Measurements from ENCODE around the gene HINT3.
"Not testable (repeated sequence)": the region's sequence is repeated elsewhere in the genome, so short reads cannot be mapped to it uniquely, and the experiment has no call there.

HINT3 gene

GRCh38 chr6:125963817-125964216 lies 7.2 kb downstream of the HINT3 start:
- no peak for DNase-seq

DNA sequence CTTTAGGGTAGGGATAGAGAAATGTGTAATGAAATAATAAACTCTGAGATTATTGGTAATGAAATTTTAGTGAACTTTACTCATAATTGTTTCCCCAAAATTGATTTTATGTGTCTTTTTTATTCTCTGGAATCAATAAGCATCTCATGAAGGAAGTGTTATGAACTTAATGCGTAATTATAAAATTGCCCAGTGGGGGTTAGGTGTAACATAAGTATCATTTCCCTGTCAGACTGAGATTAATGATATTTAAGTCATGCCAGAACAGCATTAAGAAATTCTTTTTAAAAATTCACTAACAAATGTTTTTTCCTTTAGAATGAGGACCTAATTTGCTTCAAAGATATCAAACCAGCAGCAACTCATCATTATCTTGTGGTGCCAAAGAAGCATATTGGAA lies 10.0 kb downstream of the HINT3 start:
- DNase-seq: no peak

DNA sequence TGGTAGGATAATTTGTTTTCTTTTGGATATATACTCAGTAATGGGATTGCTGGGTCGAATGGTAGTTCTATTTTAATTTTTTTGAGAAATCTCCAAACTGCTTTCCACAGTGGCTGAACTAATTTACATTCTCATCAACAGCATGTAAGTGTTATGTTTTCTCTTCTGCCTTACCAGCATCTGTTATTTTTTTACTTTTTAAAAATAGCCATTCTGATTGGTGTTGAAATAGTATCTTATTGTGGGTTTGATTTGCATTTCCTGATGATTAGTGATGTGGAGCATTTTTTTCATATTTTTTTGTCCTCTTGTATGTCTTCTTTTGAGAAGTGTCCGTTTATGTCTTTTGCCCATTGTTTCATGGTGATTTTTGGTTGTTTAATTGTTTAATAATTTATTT lies 11.9 kb downstream of the HINT3 start:
- DNase-seq: no peak

DNA sequence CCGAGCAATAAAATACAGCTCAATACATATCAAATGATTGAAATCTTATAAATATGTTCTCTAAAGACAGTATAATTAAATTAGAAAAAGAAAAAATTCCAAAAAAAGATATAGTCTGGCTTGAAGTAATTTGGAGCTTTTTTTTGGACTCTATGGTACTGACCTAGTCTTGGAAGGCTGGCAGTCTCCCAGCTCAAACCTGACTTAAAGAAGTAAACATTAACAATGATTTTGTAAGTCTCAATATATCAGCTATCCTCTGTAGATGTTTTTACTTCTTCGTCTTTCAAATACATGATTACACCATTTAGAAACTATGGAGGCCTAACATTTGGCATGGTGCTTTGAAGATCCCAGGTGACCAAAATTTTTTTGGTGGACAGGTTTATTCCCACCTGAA lies 14.2 kb downstream of the HINT3 start:
- no peak for DNase-seq

- not testable (repeated sequence) for DNase-seq
Measured at GRCh38 chr6:125972478-125972877, 15.9 kb downstream of the HINT3 start.

DNA sequence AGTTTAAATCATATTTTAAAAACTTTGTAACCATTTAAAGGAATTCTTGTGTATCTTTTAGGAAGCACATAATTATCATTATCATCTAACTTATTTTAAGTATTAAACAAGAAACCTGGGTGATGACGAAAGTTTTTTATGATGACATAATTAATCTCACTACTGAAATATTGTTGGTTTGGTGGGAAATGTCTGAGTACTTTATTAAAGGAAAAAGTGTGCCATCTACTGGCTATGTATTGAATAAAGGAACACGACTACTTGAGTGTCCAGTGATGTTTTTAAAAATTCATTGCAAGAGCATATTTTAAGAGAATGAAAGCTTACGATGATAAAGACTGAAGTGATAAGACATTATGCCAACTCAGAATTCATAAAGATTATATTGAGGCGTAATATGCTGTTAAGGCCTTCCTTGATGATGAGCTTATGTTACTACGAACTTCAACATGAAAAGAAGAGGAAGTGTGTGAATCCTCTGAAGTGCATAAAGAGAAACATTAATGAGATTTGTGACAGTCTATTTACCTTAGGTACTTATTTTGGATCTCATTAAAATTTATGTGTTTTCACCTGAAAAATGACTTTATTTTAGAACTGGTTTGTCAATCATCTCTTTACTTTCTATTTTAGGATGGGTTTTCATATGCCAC lies 17.8 kb downstream of the HINT3 start:
- peak; percentile 61 to 90 for DNase-seq

DNA sequence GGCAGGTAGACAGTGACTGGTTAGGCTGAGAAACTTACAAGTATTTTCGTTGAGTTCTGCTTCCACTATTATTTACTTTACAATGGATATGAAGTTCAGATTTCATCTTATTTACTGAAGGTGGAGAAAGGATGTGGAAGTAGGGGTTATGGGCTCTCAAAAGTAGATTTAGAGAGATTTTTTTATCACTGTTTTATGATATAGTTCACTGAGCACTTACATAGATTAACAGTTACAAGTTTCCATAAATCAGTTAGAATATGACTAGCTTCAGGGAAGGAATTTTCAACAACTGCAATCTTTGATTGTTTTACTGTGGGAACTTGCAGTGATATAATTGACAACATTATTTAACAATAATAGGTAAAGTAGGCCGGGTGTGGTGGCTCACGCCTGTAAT lies 22.5 kb downstream of the HINT3 start:
- DNase-seq: no peak

DNA sequence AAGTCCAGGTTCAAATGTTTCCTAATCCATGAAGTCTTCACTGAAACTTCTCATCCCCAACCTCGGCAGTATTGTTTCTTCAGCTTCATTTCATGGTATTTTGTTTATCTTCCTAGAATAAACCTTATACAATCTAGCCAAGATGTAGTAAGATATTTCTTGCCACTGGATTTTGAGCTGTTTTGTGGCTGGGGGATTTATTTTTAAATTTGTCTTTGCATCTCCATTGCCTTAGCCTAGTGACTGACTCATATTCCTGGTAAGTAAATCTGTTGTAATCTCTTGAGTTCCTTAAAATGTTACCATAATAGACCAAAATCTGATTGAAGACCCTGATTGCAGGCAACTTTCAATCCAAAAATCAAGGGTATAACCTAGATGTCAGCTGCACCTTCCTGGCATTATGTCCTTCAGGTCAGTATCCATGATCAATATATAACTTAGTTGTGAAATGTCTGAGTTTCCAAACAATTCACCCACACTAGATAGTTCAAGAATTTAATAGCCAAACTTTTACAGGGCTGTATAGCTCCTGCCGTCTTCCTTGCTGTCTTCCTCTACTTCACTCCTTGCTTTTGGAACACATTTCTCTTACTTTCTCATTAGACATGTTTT lies 25.1 kb downstream of the HINT3 start:
- peak; percentile 23 to 41 for DNase-seq

- DNase-seq: no peak
Measured at GRCh38 chr6:125983246-125983945, 26.8 kb downstream of the HINT3 start.

- DNase-seq: no peak
Measured at GRCh38 chr6:125984311-125984710, 27.7 kb downstream of the HINT3 start.

DNA sequence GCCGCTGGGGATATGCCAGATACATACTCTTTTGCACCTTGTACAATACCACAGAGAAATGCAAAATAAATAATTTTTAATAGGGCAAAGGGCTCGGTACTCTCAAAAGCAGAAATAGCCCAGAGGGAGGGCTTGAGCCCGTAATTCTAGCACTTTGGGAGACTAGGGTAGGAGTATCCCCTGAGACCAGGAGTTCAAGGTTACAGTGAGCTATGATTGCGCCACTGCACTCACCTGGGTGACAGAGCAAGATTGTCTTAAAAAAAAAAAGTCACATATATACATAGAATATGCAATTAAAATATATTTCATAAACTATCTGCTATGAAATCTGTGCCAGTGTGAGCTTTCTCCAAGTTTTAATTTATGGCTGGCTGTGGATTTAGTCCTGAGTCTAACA lies 29.0 kb downstream of the HINT3 start:
- no peak for DNase-seq

DNA sequence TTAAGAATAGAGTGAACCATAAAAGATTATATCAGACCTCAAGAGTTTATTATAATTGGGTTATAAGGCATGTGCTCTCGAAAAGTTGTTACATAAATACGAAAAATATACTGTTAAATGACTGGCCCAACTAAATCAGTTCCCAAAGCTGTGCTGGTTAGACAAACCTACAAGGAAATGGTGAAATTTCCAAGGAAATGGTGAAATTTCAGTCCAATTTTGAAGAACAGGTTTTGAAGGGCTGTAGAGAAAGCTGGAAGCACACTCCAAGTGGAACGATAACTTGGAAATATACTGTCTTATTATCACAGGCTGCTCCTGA lies 29.4 kb downstream of the HINT3 start:
- no peak for DNase-seq

- peak; percentile 73 to 74 for DNase-seq
Measured at GRCh38 chr6:125986301-125987025, 29.9 kb downstream of the HINT3 start, which contains the start of gene TRMT11. TRMT11 (plus strand) TSS chr6:125986540; CDS start chr6:125986551, 11 bp downstream.

DNA sequence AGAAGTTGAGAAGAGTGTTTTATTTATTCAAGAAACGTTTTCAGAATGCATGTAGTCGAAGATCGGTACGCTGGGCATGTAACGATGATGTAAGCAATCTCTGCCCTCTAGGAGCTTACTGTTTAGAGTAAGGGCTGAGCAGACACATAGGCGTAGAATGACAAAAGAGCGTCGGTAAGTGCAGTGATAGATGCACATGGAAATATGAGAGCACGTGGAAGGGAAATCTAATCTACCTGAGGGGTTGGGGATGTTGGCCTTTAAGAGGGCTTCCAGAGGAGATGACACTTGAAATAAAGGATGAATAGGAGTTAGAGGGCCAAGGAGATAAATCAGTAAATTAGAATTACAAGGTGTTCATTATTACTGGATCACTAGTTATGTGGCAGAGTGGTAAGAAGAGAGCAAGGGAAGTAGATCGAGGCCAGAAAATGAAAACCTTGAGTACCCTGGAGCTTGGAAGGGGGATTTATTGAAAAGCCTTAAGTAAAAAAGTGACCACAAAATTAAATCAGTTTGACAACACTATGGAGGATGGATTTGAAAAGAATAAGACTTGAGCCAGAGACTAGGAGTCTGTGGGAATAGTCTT lies 30.6 kb downstream of the HINT3 start:
- DNase-seq: no peak

- DNase-seq: no peak
Measured at GRCh38 chr6:125988280-125988679, 31.7 kb downstream of the HINT3 start.

GRCh38 chr6:125989631-125990030 lies 33.1 kb downstream of the HINT3 start:
- no peak for DNase-seq

GRCh38 chr6:125991653-125992052 lies 35.1 kb downstream of the HINT3 start:
- no peak for DNase-seq

- no peak for DNase-seq
Measured at GRCh38 chr6:125994670-125995488, 38.3 kb downstream of the HINT3 start.

GRCh38 chr6:125995972-125996580 lies 39.5 kb downstream of the HINT3 start:
- peak; percentile 35 to 86 for DNase-seq

DNA sequence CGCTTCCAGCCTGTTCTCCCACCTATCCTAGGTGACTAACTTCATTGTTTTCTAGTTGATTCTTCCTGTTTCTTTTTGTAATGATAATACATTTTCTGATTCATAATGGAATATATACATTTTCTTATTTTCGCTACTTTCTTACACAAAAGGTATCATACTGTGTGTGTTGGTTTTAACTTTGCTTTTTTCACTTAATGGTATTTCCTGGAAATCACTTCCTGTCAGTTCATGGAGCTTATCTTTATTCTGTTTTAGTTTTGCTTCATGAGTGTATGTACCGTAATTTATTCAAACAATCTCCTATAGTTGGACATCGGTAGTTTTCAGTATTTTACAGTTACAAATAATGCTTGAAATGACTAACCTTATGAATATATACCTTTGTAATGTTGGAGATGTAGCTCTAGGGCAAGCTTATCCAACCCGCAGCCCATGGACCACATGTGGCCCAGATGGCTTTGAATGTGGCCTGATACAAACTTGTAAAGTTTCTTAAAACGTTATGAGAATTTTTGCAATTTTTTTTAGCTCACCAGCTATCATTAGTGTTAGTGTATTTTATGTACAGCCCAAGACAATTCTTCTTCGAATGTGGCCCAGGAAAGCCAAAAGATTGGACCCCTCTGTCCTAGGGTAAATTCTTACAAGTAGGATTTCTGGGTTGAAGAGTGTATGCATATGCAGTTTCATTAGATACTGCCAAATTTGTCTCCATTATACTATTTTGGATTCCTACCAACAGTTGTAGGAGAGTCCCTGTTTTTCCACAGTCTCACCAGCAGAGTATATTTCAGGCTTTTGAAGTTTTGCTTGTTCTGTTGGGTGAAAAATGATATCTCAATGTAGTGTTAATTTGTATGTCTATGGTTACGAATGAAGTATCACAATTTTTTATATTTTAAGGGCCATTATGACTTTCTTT lies 46.4 kb downstream of the HINT3 start:
- DNase-seq: no peak

DNA sequence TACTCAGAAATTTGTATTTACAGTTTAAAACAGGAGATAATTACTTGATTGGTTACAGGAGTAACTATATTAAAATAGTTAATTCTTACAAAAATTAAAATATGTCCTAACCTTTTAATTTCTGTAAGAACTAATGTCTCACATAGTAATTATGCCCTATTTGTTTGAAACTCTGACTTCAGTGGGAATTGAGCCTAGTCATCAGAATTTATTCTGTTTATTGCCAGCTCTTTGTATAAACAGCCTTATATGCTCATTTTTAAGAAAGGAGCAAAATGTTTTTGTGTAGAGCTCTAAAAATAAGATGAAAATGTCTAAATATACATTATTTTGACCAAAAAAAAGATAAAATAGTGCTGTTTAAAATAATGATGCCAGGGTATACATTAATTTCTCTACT lies 51.2 kb downstream of the HINT3 start:
- no peak for DNase-seq

Data from inflammatory macrophage treated with lipopolysaccharide for 1 hour (primary cell).